Spleen (tissue), 11 donors: ENCODE data around the gene USP2. TPM values are rescaled to one million over a fixed set of nuclear protein-coding genes. Genes with fewer than 3 reads are reported as not detected.

Source experiments
- DNase-seq: peaks from one replicate; pipeline ENCODE4 v3.0.0-alpha.2; 2020
- H3K27ac ChIP-seq, 8 donors: fragments of 200-600 bp; sonication (generic) in 7 of 8; 1 replicate in 4 of 8; 2 replicates in 4 of 8; pipeline versions ENCODE4 v1.5.0 to v1.8.0; 2016 to 2021; ENCODE audit warnings: inconsistent platforms in 4 of 8, mild to moderate bottlenecking in 4 of 8, moderate library complexity in 1 of 8
- H3K27me3 ChIP-seq, 7 donors: fragments of 200-600 bp; sonication (generic) in 6 of 7; replicated peaks in 1 of 7; 1 replicate in 4 of 7; 2 replicates in 3 of 7; pipeline versions ENCODE4 v1.5.0 to v1.8.0; 2016 to 2021; ENCODE audit warnings: inconsistent platforms in 3 of 7, mild to moderate bottlenecking in 1 of 7
- H3K36me3 ChIP-seq, 6 donors: fragments of 200-600 bp; sonication (generic) in 5 of 6; 1 replicate in 4 of 6; 2 replicates in 2 of 6; pipeline versions ENCODE4 v1.5.0 to v1.8.0; 2016 to 2021; ENCODE audit warnings: inconsistent platforms in 2 of 6
- H3K4me1 ChIP-seq, 6 donors: fragments of 200-600 bp; sonication (generic) in 5 of 6; 1 replicate in 3 of 6; 2 replicates in 3 of 6; pipeline versions ENCODE4 v1.5.0 to v1.8.0; 2016 to 2021; ENCODE audit warnings: inconsistent platforms in 3 of 6
- H3K4me3 ChIP-seq, 8 donors: fragments of 200-600 bp; sonication (generic) in 7 of 8; 1 replicate in 4 of 8; 2 replicates in 4 of 8; pipeline versions ENCODE4 v1.5.0 to v1.8.0; 2016 to 2021; ENCODE audit warnings: inconsistent platforms in 4 of 8, mild to moderate bottlenecking in 4 of 8, moderate library complexity in 2 of 8
- H3K9me3 ChIP-seq, 8 donors: fragments of 200-600 bp; sonication (generic) in 7 of 8; 1 replicate in 4 of 8; 2 replicates in 4 of 8; pipeline versions ENCODE4 v1.5.0 to v1.8.0; 2016 to 2021; ENCODE audit warnings: inconsistent platforms in 4 of 8
- CTCF ChIP-seq, 11 experiments: fragments of 200-600 bp in 7 of 11; fragments of 450-650 bp in 4 of 11; sonication (generic) in 4 of 11; IDR thresholded peaks in 8 of 11; conservative IDR thresholded peaks in 3 of 11; 1 replicate in 7 of 11; 2 replicates in 4 of 11; pipeline versions ENCODE4 v1.4.0 to v1.8.0; 2016 to 2021; ENCODE audit warnings: antibody characterized with exemption in 11 of 11, inconsistent platforms in 4 of 11, mild to moderate bottlenecking in 1 of 11
- POLR2A ChIP-seq, 3 donors: fragments of 450-650 bp; IDR thresholded peaks; one replicate each; pipeline ENCODE4 v1.5.1; 2017; ENCODE audit warnings: antibody characterized with exemption in 3 of 3, mild to moderate bottlenecking in 1 of 3
- POLR2AphosphoS5 ChIP-seq, 3 donors: sonication (generic); formaldehyde crosslinking; IDR thresholded peaks; one replicate each; pipeline ENCODE4 v1.5.1; 2017; ENCODE audit warnings: antibody characterized with exemption in 3 of 3
- WGBS, 5 donors: extraction: QIAGEN DNeasy Blood & Tissue Kit in 3 of 5; methylation state at CpG; one replicate each; pipeline versions ENCODE4 v1.1.5 to v1.1.7; 2013 to 2018; 5-methylcytosine and 5-hydroxymethylcytosine counted together
- intact Hi-C: fragments of 100-400 bp; cut with DNase I; formaldehyde crosslinking; loops from one replicate; pipeline ENCODE4 v1.15.0; 2023; ENCODE audit warnings: low total_unique reads
- polyA plus RNA-seq, 3 donors: library from polyadenylated mRNA; stranded (reverse); fragments of 200-250 nt; gene quantifications; one replicate each; pipeline ENCODE4 v1.2.1, GENCODE V29; 2013
- total RNA-seq, 7 donors: library from RNA; depleted of rRNA in 3 of 7; stranded (reverse); fragments of >200 nt in 3 of 7; fragmentation: NEBNext Ultra II Directional in 4 of 7; extraction: Animal tissue kit (Norgen Biotek cat#: 25700) in 4 of 7; gene quantifications; one replicate each; pipeline versions ENCODE4 v1.1.0 to v1.2.1, GENCODE V29; 2016 to 2021
- donor health status: healthy with polysubstance abuse.
- donor health status: DM: no; HTN: no; CAD: no; lungs with moderate emphysema.
- donor health status: DM: no; HTN: no; CAD: no.
- donor health status: Bipolar disorder and iron deficiency.
- donor health status: healthy.
- donor health status: DM: no; HTN: no; CAD: no.
- donor health status: DM: yes; HTN: yes; CAD: no.

Gene USP2
- total and polyA plus RNA-seq, 10 donors = 0.15 to 0.88 (median 0.45) TPM

- Histone ChIP-seq H3K9me3 (no peaks in the 10 kb centered on the region), H3K36me3 (no peaks in the 10 kb centered on the region), H3K4me1 (peaks cover 7 to 28% (median 16%) of the 10 kb centered on the region in 6 donors), H3K4me3 (no peak overlapping the region), H3K27ac (no peak overlapping the region), H3K27me3 (no peaks in the 10 kb centered on the region)
- no peak for TF ChIP-seq POLR2AphosphoS5 (IDR thresholded peaks at IDR 0.05)
- TF ChIP-seq POLR2A (IDR thresholded peaks at IDR 0.05) = no peak
- no peak for TF ChIP-seq CTCF (IDR thresholded peaks at IDR 0.05 in 8 of 11, conservative IDR thresholded peaks at IDR 0.05 in 3 of 11)
- intact Hi-C loops = no loop called here
- DNase-seq = no peak
- 11 to 31% (median 21%) methylated on average over 1 of the region's 1 CpG for WGBS, 5 donors
Measured at GRCh38 chr11:119330237-119330636, 51.3 kb downstream of the USP2 start.

GRCh38 chr11:119329320-119329719, 52.2 kb downstream of the USP2 start:
- Histone ChIP-seq H3K27ac (no peak overlapping the region), H3K4me1 (peaks cover 3 to 21% (median 10%) of the 10 kb centered on the region in 6 donors), H3K36me3 (no peaks in the 10 kb centered on the region), H3K9me3 (no peaks in the 10 kb centered on the region), H3K27me3 (no peaks in the 10 kb centered on the region), H3K4me3 (no peak overlapping the region)
- no peak for TF ChIP-seq POLR2AphosphoS5 (IDR thresholded peaks at IDR 0.05)
- TF ChIP-seq CTCF (IDR thresholded peaks at IDR 0.05 in 8 of 11, conservative IDR thresholded peaks at IDR 0.05 in 3 of 11) = no peak
- no peak for TF ChIP-seq POLR2A (IDR thresholded peaks at IDR 0.05)
- intact Hi-C loops = no loop called here
- no peak for DNase-seq
- 78 to 90% (median 89%) methylated on average over 2 of the region's 2 CpGs for WGBS, 5 donors

- Histone ChIP-seq H3K9me3 (no peaks in the 10 kb centered on the region), H3K36me3 (no peaks in the 10 kb centered on the region), H3K4me1 (peaks cover 6 to 47% (median 38%) of the 10 kb centered on the region in 6 donors), H3K4me3 (no peak overlapping the region), H3K27ac (no peak overlapping the region), H3K27me3 (peaks cover 0 to 28% (median 3%) of the 10 kb centered on the region in 7 donors)
- TF ChIP-seq POLR2A (IDR thresholded peaks at IDR 0.05) = no peak
- no peak for TF ChIP-seq CTCF (IDR thresholded peaks at IDR 0.05 in 8 of 11, conservative IDR thresholded peaks at IDR 0.05 in 3 of 11)
- TF ChIP-seq POLR2AphosphoS5 (IDR thresholded peaks at IDR 0.05) = no peak
- 49 to 74% (median 67%) methylated on average over 4 of the region's 4 CpGs for WGBS, 5 donors
- no peak for DNase-seq
- intact Hi-C loops = no loop called here
Measured at GRCh38 chr11:119324189-119324588, 57.3 kb downstream of the USP2 start.

GRCh38 chr11:119323532-119324033, 57.9 kb downstream of the USP2 start:
- Histone ChIP-seq H3K4me3 (no peak overlapping the region), H3K36me3 (no peaks in the 10 kb centered on the region), H3K4me1 (peaks cover 8 to 53% (median 44%) of the 10 kb centered on the region in 6 donors), H3K9me3 (no peaks in the 10 kb centered on the region), H3K27ac (no peak overlapping the region), H3K27me3 (peaks cover 0 to 34% (median 3%) of the 10 kb centered on the region in 7 donors)
- intact Hi-C loops = no loop called here
- TF ChIP-seq CTCF (IDR thresholded peaks at IDR 0.05 in 8 of 11, conservative IDR thresholded peaks at IDR 0.05 in 3 of 11) (peak; percentile 67 to 88 (median 80)), POLR2A (IDR thresholded peaks at IDR 0.05) (no peak)
- DNase-seq = no peak
- 20 to 30% (median 23%) methylated on average over 8 of the region's 8 CpGs for WGBS, 5 donors
